Spinal cord (tissue), 10 donors: Measurements from ENCODE around the gene PDE6A. TPM values are rescaled to one million over a fixed set of nuclear protein-coding genes. Genes with fewer than 3 reads are reported as not detected.
"Not testable (repeated sequence)": the region's sequence is repeated elsewhere in the genome, so short reads cannot be mapped to it uniquely, and the experiment has no call there.

Source experiments
- DNase-seq, 6 donors: peaks; one replicate each; pipeline versions ENCODE4 v3.0.0 to v3.0.0-alpha.2; 2013 to 2015; ENCODE audit warnings: low spot score in 6 of 6, low read depth in 4 of 6
- H3K27ac ChIP-seq: one replicate; pipeline ENCODE4 v1.5.1; 2013; ENCODE audit warnings: low read depth, low read length, control low read depth
- H3K27me3 ChIP-seq: one replicate; pipeline ENCODE4 v1.6.1; 2013; ENCODE audit warnings: low read length; ENCODE audit not compliant: control insufficient read depth, insufficient read depth
- H3K36me3 ChIP-seq: one replicate; pipeline ENCODE4 v1.6.1; 2013; ENCODE audit warnings: low read length; ENCODE audit not compliant: control insufficient read depth, insufficient read depth
- H3K4me1 ChIP-seq: one replicate; pipeline ENCODE4 v1.6.1; 2013; ENCODE audit warnings: low read length; ENCODE audit not compliant: control insufficient read depth, insufficient read depth
- H3K4me3 ChIP-seq: one replicate; pipeline ENCODE4 v1.5.1; 2013; ENCODE audit warnings: low read depth, low read length, control low read depth
- H3K9me3 ChIP-seq: one replicate; pipeline ENCODE4 v1.6.1; 2013; ENCODE audit warnings: low read length; ENCODE audit not compliant: control insufficient read depth, insufficient read depth
- WGBS: methylation state at CpG from one replicate; pipeline ENCODE4 v1.1.5; 2013; ENCODE audit warnings: missing lambda C conversion rate; ENCODE audit not compliant: insufficient coverage; 5-methylcytosine and 5-hydroxymethylcytosine counted together
- polyA plus RNA-seq, 2 donors: library from polyadenylated mRNA; unstranded; fragments of 120-200 nt; gene quantifications; one replicate each; pipeline ENCODE4 v1.2.1, GENCODE V29; 2013; ENCODE audit not compliant: insufficient read length in 2 of 2
- total RNA-seq, 2 donors: library from RNA; depleted of rRNA in 1 of 2; stranded (reverse); fragments of 120-200 nt in 1 of 2; fragments of >200 nt in 1 of 2; gene quantifications; one replicate each; pipeline versions ENCODE4 v1.2.3 to v1.2.4, GENCODE V29; 2013 to 2014
- donor health status: healthy.

PDE6A gene
- total and polyA plus RNA-seq, 4 donors, result 0.06 to 0.44 (median 0.17) TPM

- Histone ChIP-seq H3K36me3 (no peaks in the 10 kb centered on the region), H3K27me3 (no peaks in the 10 kb centered on the region), H3K4me3 (no peak overlapping the region), H3K4me1 (no peaks in the 10 kb centered on the region), H3K9me3 (no peaks in the 10 kb centered on the region), H3K27ac (no peak overlapping the region)
- 21% methylated on average over 3 of the region's 10 CpGs for WGBS
- DNase-seq, result peak in 1 of 6 donors; percentile 31
Measured at GRCh38 chr5:149887622-149888183, 56.9 kb downstream of the PDE6A start.

- Histone ChIP-seq H3K36me3 (no peaks in the 10 kb centered on the region), H3K4me1 (no peaks in the 10 kb centered on the region), H3K27ac (no peak overlapping the region), H3K4me3 (no peak overlapping the region), H3K9me3 (no peaks in the 10 kb centered on the region), H3K27me3 (no peaks in the 10 kb centered on the region)
- no peak for DNase-seq
- 27% methylated on average over 1 of the region's 6 CpGs for WGBS
Measured at GRCh38 chr5:149886692-149887470, 57.7 kb downstream of the PDE6A start.

GRCh38 chr5:149886060-149886459, 58.5 kb downstream of the PDE6A start:
- Histone ChIP-seq H3K36me3 (no peaks in the 10 kb centered on the region), H3K9me3 (no peaks in the 10 kb centered on the region), H3K27ac (no peak overlapping the region), H3K4me3 (no peak overlapping the region), H3K27me3 (no peaks in the 10 kb centered on the region), H3K4me1 (no peaks in the 10 kb centered on the region)
- no peak for DNase-seq
- 88% methylated on average over 7 of the region's 7 CpGs for WGBS

GRCh38 chr5:149885513-149885912, 59.1 kb downstream of the PDE6A start:
- Histone ChIP-seq H3K9me3 (no peaks in the 10 kb centered on the region), H3K36me3 (no peaks in the 10 kb centered on the region), H3K27me3 (no peaks in the 10 kb centered on the region), H3K27ac (no peak overlapping the region), H3K4me3 (no peak overlapping the region), H3K4me1 (no peaks in the 10 kb centered on the region)
- 70% methylated on average over 1 of the region's 2 CpGs for WGBS
- no peak for DNase-seq

- H3K4me1 ChIP-seq, result no peaks in the 10 kb centered on the region
- no peaks in the 10 kb centered on the region for H3K9me3 ChIP-seq
- no peak for DNase-seq
- H3K27ac ChIP-seq, result no peak overlapping the region
- H3K4me3 ChIP-seq, result no peak overlapping the region
- WGBS, result 100% methylated on average over 1 of the region's 2 CpGs
- H3K36me3 ChIP-seq, result no peaks in the 10 kb centered on the region
- H3K27me3 ChIP-seq, result no peaks in the 10 kb centered on the region
Measured at GRCh38 chr5:149883550-149883949, 61.0 kb downstream of the PDE6A start.

- not testable (repeated sequence) for DNase-seq, H3K4me1 ChIP-seq, H3K4me3 ChIP-seq, H3K9me3 ChIP-seq, H3K27me3 ChIP-seq, H3K36me3 ChIP-seq, H3K27ac ChIP-seq
- WGBS, result 95% methylated on average over 4 of the region's 10 CpGs
Measured at GRCh38 chr5:149882633-149883032, 62.0 kb downstream of the PDE6A start.

- no peaks in the 10 kb centered on the region for H3K9me3 ChIP-seq
Measured at GRCh38 chr5:149881874-149882273, 62.7 kb downstream of the PDE6A start.

GRCh38 chr5:149881069-149881622, 63.4 kb downstream of the PDE6A start:
- H3K36me3 ChIP-seq, result no peaks in the 10 kb centered on the region
- H3K27me3 ChIP-seq, result no peaks in the 10 kb centered on the region
- WGBS, result 100% methylated on average over 1 of the region's 4 CpGs
- DNase-seq, result no peak
- no peak overlapping the region for H3K27ac ChIP-seq
- H3K9me3 ChIP-seq, result no peaks in the 10 kb centered on the region
- H3K4me3 ChIP-seq, result no peak overlapping the region
- no peaks in the 10 kb centered on the region for H3K4me1 ChIP-seq

More at GRCh38 chr5:149881874-149882273, 62.7 kb downstream of the PDE6A start:
- no peaks in the 10 kb centered on the region for H3K27me3 ChIP-seq
- no peaks in the 10 kb centered on the region for H3K36me3 ChIP-seq
- no peak overlapping the region for H3K4me3 ChIP-seq
- no peak for DNase-seq
- 61% methylated on average over 2 of the region's 4 CpGs for WGBS
- H3K27ac ChIP-seq, result no peak overlapping the region
- no peaks in the 10 kb centered on the region for H3K4me1 ChIP-seq

GRCh38 chr5:149879593-149879992, 65.0 kb downstream of the PDE6A start:
- H3K9me3 ChIP-seq, H3K27me3 ChIP-seq: not testable (repeated sequence)
- WGBS, result no CpG with 5 or more reads among the region's 2 CpGs

GRCh38 chr5:149878371-149878770, 66.2 kb downstream of the PDE6A start:
- H3K4me1 ChIP-seq, result no peaks in the 10 kb centered on the region
- no peak overlapping the region for H3K4me3 ChIP-seq
- H3K27me3 ChIP-seq, result no peaks in the 10 kb centered on the region
- DNase-seq, result no peak
- H3K36me3 ChIP-seq, result no peaks in the 10 kb centered on the region
- WGBS, result no CpG with 5 or more reads among the region's 7 CpGs
- no peak overlapping the region for H3K27ac ChIP-seq
- no peaks in the 10 kb centered on the region for H3K9me3 ChIP-seq

More at GRCh38 chr5:149879593-149879992, 65.0 kb downstream of the PDE6A start:
- H3K27ac ChIP-seq, DNase-seq, H3K36me3 ChIP-seq, H3K4me3 ChIP-seq, H3K4me1 ChIP-seq: not testable (repeated sequence)
